ENCODE measurements around the gene C2CD2. TPM values are rescaled to one million over a fixed set of nuclear protein-coding genes. Genes with fewer than 3 reads are reported as not detected.
"Not testable (repeated sequence)": the region's sequence is repeated elsewhere in the genome, so short reads cannot be mapped to it uniquely, and the experiment has no call there.

C2CD2 gene
- total RNA-seq, 1 donor from 2014 or later: 6.7 TPM

GRCh38 chr21:41997657-41998056, 43.8 kb upstream of the C2CD2 start:
- POLR2A ChIA-PET: no interaction called here
- intact Hi-C loops (cut with micrococcal nuclease): no loop called here
- Mint-ChIP-seq H3K4me3 (no peak overlapping the region), H3K36me3 (ENCODE audit: low read depth) (peaks cover 68% of the 10 kb centered on the region), H3K4me1 (peaks cover 14% of the 10 kb centered on the region), H3K27ac (no peak overlapping the region), H3K9me3 (peaks cover 5% of the 10 kb centered on the region), H3K27me3 (no peaks in the 10 kb centered on the region)
- DNase-seq (no peak), ATAC-seq (ENCODE audit: low read depth) (no peak)
- CTCF ChIA-PET: no interaction called here
- no peak for TF ChIP-seq CTCF (IDR thresholded peaks at IDR 0.05)

GRCh38 chr21:41995577-41995976, 41.8 kb upstream of the C2CD2 start:
- Mint-ChIP-seq H3K27me3 (no peaks in the 10 kb centered on the region), H3K36me3 (ENCODE audit: low read depth) (peaks cover 73% of the 10 kb centered on the region), H3K4me1 (no peaks in the 10 kb centered on the region), H3K4me3 (no peak overlapping the region), H3K9me3 (peaks cover 5% of the 10 kb centered on the region), H3K27ac (no peak overlapping the region)
- ChIA-PET POLR2A (no interaction called here), CTCF (no interaction called here)
- no peak for TF ChIP-seq CTCF (IDR thresholded peaks at IDR 0.05)
- ATAC-seq (ENCODE audit: low read depth): no peak
- DNase-seq: no peak
- intact Hi-C loops (cut with micrococcal nuclease): no loop called here

DNA sequence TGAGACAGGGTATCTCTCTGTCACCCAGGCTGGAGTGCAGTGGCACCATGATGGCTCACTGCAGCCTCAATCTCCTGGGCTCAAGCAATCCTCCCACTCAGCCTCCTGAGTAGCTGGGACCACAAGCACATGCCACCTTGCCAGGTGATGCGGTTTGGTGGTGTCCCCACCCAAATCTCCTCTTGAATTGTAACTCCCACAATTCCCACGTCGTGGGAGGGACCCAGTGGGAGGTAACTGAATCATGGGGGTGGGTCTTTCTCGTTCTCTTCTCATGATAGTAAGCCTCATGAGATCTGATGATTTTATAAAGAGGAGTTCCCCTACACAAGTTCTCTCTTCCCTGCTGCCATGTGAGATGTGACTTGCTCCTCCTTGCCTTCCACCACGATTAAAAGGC, 40.8 kb upstream of the C2CD2 start:
- DNase-seq; POLR2A ChIA-PET; intact Hi-C loops (cut with micrococcal nuclease); H3K27me3 Mint-ChIP-seq; CTCF ChIA-PET; H3K9me3 Mint-ChIP-seq; H3K4me1 Mint-ChIP-seq; ATAC-seq (ENCODE audit: low read depth); H3K4me3 Mint-ChIP-seq; H3K27ac Mint-ChIP-seq: not testable (repeated sequence)
- peaks cover 64% of the 10 kb centered on the region for H3K36me3 Mint-ChIP-seq (ENCODE audit: low read depth)

- Mint-ChIP-seq H3K27me3 (no peaks in the 10 kb centered on the region), H3K4me1 (no peaks in the 10 kb centered on the region), H3K9me3 (peaks cover 5% of the 10 kb centered on the region), H3K27ac (no peak overlapping the region), H3K4me3 (no peak overlapping the region), H3K36me3 (ENCODE audit: low read depth) (peaks cover 64% of the 10 kb centered on the region)
- no peak for TF ChIP-seq CTCF (IDR thresholded peaks at IDR 0.05)
- intact Hi-C loops (cut with micrococcal nuclease): no loop called here
- ATAC-seq (ENCODE audit: low read depth) (no peak), DNase-seq (no peak)
- CTCF ChIA-PET: no interaction called here
- POLR2A ChIA-PET: interaction anchor here (0.6 kb wide), 1 partner anchor 107 kb away, joined by 3 read pairs; no protein-coding TSS in a partner anchor
These were observed 39.9 kb upstream of the C2CD2 start for GRCh38 chr21:41993744-41994143.

GRCh38 chr21:41992576-41992975, 38.8 kb upstream of the C2CD2 start:
- POLR2A ChIA-PET: no interaction called here
- peaks cover 61% of the 10 kb centered on the region for H3K36me3 Mint-ChIP-seq (ENCODE audit: low read depth)
- no peak overlapping the region for H3K4me3 Mint-ChIP-seq
- no peak for DNase-seq
- ATAC-seq (ENCODE audit: low read depth): no peak
- CTCF ChIA-PET: no interaction called here
- no peak for TF ChIP-seq CTCF (IDR thresholded peaks at IDR 0.05)
- no peaks in the 10 kb centered on the region for H3K4me1 Mint-ChIP-seq
- no peaks in the 10 kb centered on the region for H3K27me3 Mint-ChIP-seq
- no peak overlapping the region for H3K27ac Mint-ChIP-seq
- intact Hi-C loops (cut with micrococcal nuclease): no loop called here
- peaks cover 5% of the 10 kb centered on the region for H3K9me3 Mint-ChIP-seq

- no peak overlapping the region for H3K27ac Mint-ChIP-seq
- POLR2A ChIA-PET: no interaction called here
- no peak for TF ChIP-seq CTCF (IDR thresholded peaks at IDR 0.05)
- H3K4me3 Mint-ChIP-seq: no peak overlapping the region
- intact Hi-C loops (cut with micrococcal nuclease): no loop called here
- ATAC-seq (ENCODE audit: low read depth): no peak
- peaks cover 56% of the 10 kb centered on the region for H3K36me3 Mint-ChIP-seq (ENCODE audit: low read depth)
- no peak for DNase-seq
- CTCF ChIA-PET: no interaction called here
- no peaks in the 10 kb centered on the region for H3K27me3 Mint-ChIP-seq
- no peaks in the 10 kb centered on the region for H3K4me1 Mint-ChIP-seq
- H3K9me3 Mint-ChIP-seq: peaks cover 5% of the 10 kb centered on the region
These were observed 37.8 kb upstream of the C2CD2 start for GRCh38 chr21:41991659-41992058.
